DND-41 (cell line): ENCODE measurements around the gene EMILIN2.
"Not testable (repeated sequence)": the region's sequence is repeated elsewhere in the genome, so short reads cannot be mapped to it uniquely, and the experiment has no call there.

Experiments
- ATAC-seq: fragments of 200-7000 bp; cut with Tn5 transposase; 3 replicates; pipeline ENCODE4 v1.9.1; 2021; ENCODE audit warnings: low read depth; ENCODE audit not compliant: insufficient read depth
- DNase-seq: peaks from one replicate; pipeline ENCODE4 v3.0.0-alpha.2; 2020
- H2AFZ ChIP-seq: 2 replicates; pipeline ENCODE4 v1.6.0; 2012; ENCODE audit warnings: low read depth, low read length
- H3K27ac ChIP-seq: 2 replicates; pipeline ENCODE4 v1.5.1; 2012; ENCODE audit warnings: low read length, inconsistent platforms
- H3K27me3 ChIP-seq: fragments of 200-600 bp; sonication (generic); 2 replicates; pipeline ENCODE4 v1.6.0; 2012; ENCODE audit warnings: low read length, mild to moderate bottlenecking, inconsistent platforms; ENCODE audit not compliant: insufficient read depth, poor library complexity
- H3K36me3 ChIP-seq: 2 replicates; pipeline ENCODE4 v1.5.1; 2012; ENCODE audit warnings: low read length, inconsistent platforms; ENCODE audit not compliant: insufficient read depth
- H3K4me1 ChIP-seq: 2 replicates; pipeline ENCODE4 v1.5.1; 2012; ENCODE audit warnings: mild to moderate bottlenecking, low read length; ENCODE audit not compliant: insufficient read depth
- H3K4me2 ChIP-seq: 2 replicates; pipeline ENCODE4 v1.6.0; 2012; ENCODE audit warnings: mild to moderate bottlenecking, moderate library complexity, low read length, inconsistent platforms; ENCODE audit not compliant: insufficient read depth
- H3K4me3 ChIP-seq, 2 experiments: fragments of 200-600 bp in 1 of 2; shearing (Covaris generic) in 1 of 2; 2 replicates each; pipeline ENCODE4 v1.5.1; 2012 to 2016; ENCODE audit warnings: inconsistent platforms in 2 of 2, low read length in 2 of 2, mild to moderate bottlenecking in 2 of 2, low read depth in 1 of 2, moderate library complexity in 1 of 2
- H3K79me2 ChIP-seq: 2 replicates; pipeline ENCODE4 v1.6.0; 2012; ENCODE audit warnings: low read length, inconsistent platforms; ENCODE audit not compliant: insufficient read depth
- H3K9ac ChIP-seq: 2 replicates; pipeline ENCODE4 v1.6.0; 2012; ENCODE audit warnings: low read depth, mild to moderate bottlenecking, inconsistent platforms, low read length, moderate library complexity
- H3K9me3 ChIP-seq: 2 replicates; pipeline ENCODE4 v1.5.1; 2012; ENCODE audit warnings: low read length, moderate library complexity, mild to moderate bottlenecking, inconsistent platforms; ENCODE audit not compliant: insufficient read depth, severe bottlenecking
- H4K20me1 ChIP-seq: 2 replicates; pipeline ENCODE4 v1.6.0; 2012; ENCODE audit warnings: low read length; ENCODE audit not compliant: insufficient read depth
- CTCF ChIP-seq: IDR thresholded peaks from 2 replicates; pipeline ENCODE4 v1.5.1; 2012; ENCODE audit warnings: borderline replicate concordance, low read length, moderate library complexity, mild to moderate bottlenecking; ENCODE audit not compliant: poor library complexity, severe bottlenecking; ENCODE audit errors: extremely low read depth
- EZH2 ChIP-seq: IDR thresholded peaks from 3 replicates; pipeline ENCODE4 v1.6.1; 2012; ENCODE audit warnings: borderline replicate concordance, low read depth, mild to moderate bottlenecking, moderate library complexity, low read length, inconsistent platforms; ENCODE audit not compliant: severe bottlenecking

The EMILIN2 gene

GRCh38 chr18:2913398-2914005 is 66.7 kb downstream of the EMILIN2 start:
- DNase-seq = no peak
- Histone ChIP-seq H3K27me3 (no peaks in the 10 kb centered on the region), H3K9ac (no peak overlapping the region), H3K79me2 (no peaks in the 10 kb centered on the region), H3K4me1 (no peaks in the 10 kb centered on the region), H3K27ac (no peak overlapping the region), H4K20me1 (peaks cover 11% of the 10 kb centered on the region), H3K4me2 (no peak overlapping the region), H3K36me3 (peaks cover 83% of the 10 kb centered on the region), H2AFZ (no peak overlapping the region), H3K4me3 (no peak overlapping the region), H3K9me3 (no peaks in the 10 kb centered on the region)
- TF ChIP-seq CTCF = no peak
- no peak for TF ChIP-seq EZH2
- no peak for ATAC-seq

GRCh38 chr18:2914185-2914880 is 67.5 kb downstream of the EMILIN2 start:
- Histone ChIP-seq H4K20me1 (peaks cover 9% of the 10 kb centered on the region), H3K9ac (no peak overlapping the region), H3K36me3 (peaks cover 82% of the 10 kb centered on the region), H3K4me3 (no peak overlapping the region), H3K79me2 (no peaks in the 10 kb centered on the region), H3K4me1 (no peaks in the 10 kb centered on the region), H3K9me3 (no peaks in the 10 kb centered on the region), H3K4me2 (no peak overlapping the region), H2AFZ (no peak overlapping the region), H3K27ac (no peak overlapping the region), H3K27me3 (no peaks in the 10 kb centered on the region)
- ATAC-seq (no peak), DNase-seq (no peak)
- no peak for TF ChIP-seq CTCF
- TF ChIP-seq EZH2 = no peak

- no peak overlapping the region for H2AFZ ChIP-seq
- DNase-seq = no peak
- TF ChIP-seq EZH2 = no peak
- no peak for TF ChIP-seq CTCF
- H3K4me3 ChIP-seq = no peak overlapping the region
- H3K27me3 ChIP-seq = no peaks in the 10 kb centered on the region
- no peaks in the 10 kb centered on the region for H3K9me3 ChIP-seq
- no peak for ATAC-seq
- peaks cover 9% of the 10 kb centered on the region for H4K20me1 ChIP-seq
- no peaks in the 10 kb centered on the region for H3K4me1 ChIP-seq
- H3K79me2 ChIP-seq = no peaks in the 10 kb centered on the region
- H3K9ac ChIP-seq = no peak overlapping the region
- no peak overlapping the region for H3K4me2 ChIP-seq
- no peak overlapping the region for H3K27ac ChIP-seq
- H3K36me3 ChIP-seq = peaks cover 82% of the 10 kb centered on the region
Observed at GRCh38 chr18:2914881-2915240, 68.1 kb downstream of the EMILIN2 start.

GRCh38 chr18:2915486-2915885 is 68.7 kb downstream of the EMILIN2 start:
- not testable (repeated sequence) for H3K79me2 ChIP-seq, H3K9me3 ChIP-seq, H4K20me1 ChIP-seq, H3K9ac ChIP-seq, H3K4me2 ChIP-seq, H3K27ac ChIP-seq, H3K4me3 ChIP-seq, ATAC-seq, H2AFZ ChIP-seq, DNase-seq, H3K4me1 ChIP-seq, H3K27me3 ChIP-seq
- peaks cover 82% of the 10 kb centered on the region for H3K36me3 ChIP-seq
